WTC11 (cell line): Measurements from ENCODE around the gene VWC2. TPM values are rescaled to one million over a fixed set of nuclear protein-coding genes. Genes with fewer than 3 reads are reported as not detected.

ENCODE experiments used
- ATAC-seq: fragments of 200-7000 bp; cut with Tn5 transposase; 2 replicates; pipeline ENCODE4 v1.10.0; 2021; ENCODE audit warnings: mild to moderate bottlenecking, moderate library complexity
- CTCF ChIA-PET: fragments of 300-600 bp; sonication (Branson Sonifier 250); formaldehyde crosslinking; loops from one replicate; lab custom pipeline; 2021; ENCODE audit warnings: antibody characterized with exemption; lab: Charles Lee
- POLR2A ChIA-PET: fragments of 350-600 bp; sonication (Branson Sonifier 250); formaldehyde crosslinking; loops from one replicate; lab custom pipeline; 2021; ENCODE audit warnings: antibody characterized with exemption; lab: Charles Lee
- DNase-seq: peaks from one replicate; pipeline ENCODE4 v3.0.0; 2021; ENCODE audit warnings: low spot score
- H3K27ac Mint-ChIP-seq: 2 replicates; pipeline ENCODE4 v1.8.0; 2021; ENCODE audit warnings: mixed read lengths
- H3K27me3 Mint-ChIP-seq: 2 replicates; pipeline ENCODE4 v1.8.0; 2021; ENCODE audit warnings: low read depth, mild to moderate bottlenecking, moderate library complexity, mixed read lengths
- H3K36me3 Mint-ChIP-seq: 2 replicates; pipeline ENCODE4 v1.8.0; 2021; ENCODE audit warnings: mixed read lengths
- H3K4me1 Mint-ChIP-seq: 2 replicates; pipeline ENCODE4 v1.8.0; 2022; ENCODE audit warnings: mixed read lengths
- H3K4me3 Mint-ChIP-seq: 2 replicates; pipeline ENCODE4 v1.8.0; 2021; ENCODE audit warnings: mild to moderate bottlenecking, moderate library complexity, mixed read lengths
- H3K9me3 Mint-ChIP-seq: 2 replicates; pipeline ENCODE4 v1.8.0; 2021; ENCODE audit warnings: mixed read lengths
- CBFB ChIP-seq: sonication (generic); formaldehyde crosslinking; IDR thresholded peaks from 2 replicates; pipeline ENCODE4 v1.8.1; 2022; ENCODE audit warnings: mild to moderate bottlenecking, low read depth, missing genetic modification reagents
- ETV6 ChIP-seq: sonication (generic); formaldehyde crosslinking; IDR thresholded peaks from 2 replicates; pipeline ENCODE4 v1.8.1; 2022; ENCODE audit warnings: mild to moderate bottlenecking, missing genetic modification reagents
- FOXJ3 ChIP-seq: sonication (generic); formaldehyde crosslinking; IDR thresholded peaks from 2 replicates; pipeline ENCODE4 v1.9.0; 2021; ENCODE audit warnings: missing genetic modification reagents, mild to moderate bottlenecking, borderline replicate concordance
- FOXK1 ChIP-seq: sonication (generic); formaldehyde crosslinking; IDR thresholded peaks from 2 replicates; pipeline ENCODE4 v1.8.0; 2022; ENCODE audit warnings: mild to moderate bottlenecking, moderate library complexity, missing genetic modification reagents
- KAT7 ChIP-seq: sonication (generic); formaldehyde crosslinking; IDR thresholded peaks from 2 replicates; pipeline ENCODE4 v1.8.1; 2023; ENCODE audit warnings: missing genetic modification reagents, mild to moderate bottlenecking, borderline replicate concordance
- SMAD3 ChIP-seq: sonication (generic); formaldehyde crosslinking; IDR thresholded peaks from 2 replicates; pipeline ENCODE4 v1.8.0; 2022; ENCODE audit warnings: missing genetic modification reagents, mild to moderate bottlenecking, borderline replicate concordance
- SOX15 ChIP-seq: fragments of 250-450 bp; sonication (Bioruptor Pico); IDR thresholded peaks from 2 replicates; pipeline ENCODE4 v1.9.0; 2021; ENCODE audit warnings: mild to moderate bottlenecking
- TP53 ChIP-seq: sonication (generic); formaldehyde crosslinking; IDR thresholded peaks from 2 replicates; pipeline ENCODE4 v1.8.1; 2023; ENCODE audit warnings: mild to moderate bottlenecking, missing genetic modification reagents
- ZNF219 ChIP-seq: sonication (generic); formaldehyde crosslinking; IDR thresholded peaks from 2 replicates; pipeline ENCODE4 v1.8.0; 2023; ENCODE audit warnings: missing genetic modification reagents, mild to moderate bottlenecking, borderline replicate concordance
- ZNF232 ChIP-seq: sonication (generic); formaldehyde crosslinking; IDR thresholded peaks from 2 replicates; pipeline ENCODE4 v1.8.0; 2022; ENCODE audit warnings: mild to moderate bottlenecking, missing genetic modification reagents
- ZNF396 ChIP-seq: fragments of 250-450 bp; sonication (Bioruptor Pico); IDR thresholded peaks from 2 replicates; pipeline ENCODE4 v1.8.0; 2021; ENCODE audit warnings: mild to moderate bottlenecking, moderate library complexity, borderline replicate concordance
- ZNF416 ChIP-seq: fragments of 250-450 bp; sonication (Bioruptor Pico); IDR thresholded peaks from 2 replicates; pipeline ENCODE4 v1.9.0; 2021; ENCODE audit warnings: mild to moderate bottlenecking, inconsistent platforms
- total RNA-seq: library from RNA; stranded (reverse); gene quantifications from 3 replicates; pipeline ENCODE4 v1.2.3, GENCODE V29; 2021
- TF ChIP-seq, protein P1 (sequence below): sonication (generic); formaldehyde crosslinking; conservative IDR thresholded peaks from 2 replicates; pipeline ENCODE4 v1.8.1; 2023; ENCODE audit warnings: mild to moderate bottlenecking, low read depth, missing genetic modification reagents, moderate library complexity
- TF ChIP-seq, protein P2 (sequence below): fragments of 250-450 bp; sonication (Bioruptor Pico); IDR thresholded peaks from 2 replicates; pipeline ENCODE4 v1.9.0; 2021; ENCODE audit warnings: mild to moderate bottlenecking, borderline replicate concordance
- TF ChIP-seq, protein P3 (sequence below): sonication (generic); formaldehyde crosslinking; IDR thresholded peaks from 2 replicates; pipeline ENCODE4 v1.8.1; 2022; ENCODE audit warnings: low read depth, missing genetic modification reagents, borderline replicate concordance
- TF ChIP-seq, protein P4 (sequence below): fragments of 200-600 bp; IDR thresholded peaks from 2 replicates; pipeline ENCODE4 v1.8.0; 2022; ENCODE audit warnings: antibody characterized with exemption
- TF ChIP-seq, protein P5 (sequence below): sonication (generic); formaldehyde crosslinking; IDR thresholded peaks from 2 replicates; pipeline ENCODE4 v1.8.1; 2022; ENCODE audit warnings: mild to moderate bottlenecking, missing genetic modification reagents, moderate library complexity, borderline replicate concordance
- TF ChIP-seq, protein P6 (sequence below): sonication (generic); formaldehyde crosslinking; IDR thresholded peaks from 2 replicates; pipeline ENCODE4 v1.8.0; 2022; ENCODE audit warnings: mild to moderate bottlenecking, missing genetic modification reagents
- TF ChIP-seq, protein P7 (sequence below): sonication (generic); formaldehyde crosslinking; IDR thresholded peaks from 2 replicates; pipeline ENCODE4 v1.8.0; 2023; ENCODE audit warnings: missing genetic modification reagents

Gene VWC2
- total RNA-seq, 1 experiment from 2014 or later: 0.79 TPM

DNA sequence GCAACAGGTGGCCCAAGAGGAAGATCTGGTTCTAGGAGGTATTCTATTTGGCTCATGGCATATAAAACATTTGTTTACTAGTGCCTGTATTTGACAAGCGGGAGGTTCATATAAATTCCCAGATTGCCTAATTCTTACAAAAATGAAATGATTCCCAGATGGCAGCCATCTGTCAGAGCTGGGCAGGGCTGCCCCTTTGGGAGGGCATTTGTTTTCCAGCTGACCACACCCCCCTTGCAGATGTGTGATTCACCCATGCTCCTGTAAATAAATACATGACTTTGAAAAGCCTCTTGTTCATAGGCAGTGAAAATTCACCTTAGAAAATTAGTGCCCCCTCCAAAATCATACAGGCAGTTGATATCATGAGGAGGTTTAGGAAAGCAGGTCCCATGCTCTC lies 8.6 kb downstream of the VWC2 start (continued):
- TF ChIP-seq, protein P1, sequence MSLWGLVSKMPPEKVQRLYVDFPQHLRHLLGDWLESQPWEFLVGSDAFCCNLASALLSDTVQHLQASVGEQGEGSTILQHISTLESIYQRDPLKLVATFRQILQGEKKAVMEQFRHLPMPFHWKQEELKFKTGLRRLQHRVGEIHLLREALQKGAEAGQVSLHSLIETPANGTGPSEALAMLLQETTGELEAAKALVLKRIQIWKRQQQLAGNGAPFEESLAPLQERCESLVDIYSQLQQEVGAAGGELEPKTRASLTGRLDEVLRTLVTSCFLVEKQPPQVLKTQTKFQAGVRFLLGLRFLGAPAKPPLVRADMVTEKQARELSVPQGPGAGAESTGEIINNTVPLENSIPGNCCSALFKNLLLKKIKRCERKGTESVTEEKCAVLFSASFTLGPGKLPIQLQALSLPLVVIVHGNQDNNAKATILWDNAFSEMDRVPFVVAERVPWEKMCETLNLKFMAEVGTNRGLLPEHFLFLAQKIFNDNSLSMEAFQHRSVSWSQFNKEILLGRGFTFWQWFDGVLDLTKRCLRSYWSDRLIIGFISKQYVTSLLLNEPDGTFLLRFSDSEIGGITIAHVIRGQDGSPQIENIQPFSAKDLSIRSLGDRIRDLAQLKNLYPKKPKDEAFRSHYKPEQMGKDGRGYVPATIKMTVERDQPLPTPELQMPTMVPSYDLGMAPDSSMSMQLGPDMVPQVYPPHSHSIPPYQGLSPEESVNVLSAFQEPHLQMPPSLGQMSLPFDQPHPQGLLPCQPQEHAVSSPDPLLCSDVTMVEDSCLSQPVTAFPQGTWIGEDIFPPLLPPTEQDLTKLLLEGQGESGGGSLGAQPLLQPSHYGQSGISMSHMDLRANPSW (CRISPR knock-in tag): no peak
- TF ChIP-seq, protein P2, sequence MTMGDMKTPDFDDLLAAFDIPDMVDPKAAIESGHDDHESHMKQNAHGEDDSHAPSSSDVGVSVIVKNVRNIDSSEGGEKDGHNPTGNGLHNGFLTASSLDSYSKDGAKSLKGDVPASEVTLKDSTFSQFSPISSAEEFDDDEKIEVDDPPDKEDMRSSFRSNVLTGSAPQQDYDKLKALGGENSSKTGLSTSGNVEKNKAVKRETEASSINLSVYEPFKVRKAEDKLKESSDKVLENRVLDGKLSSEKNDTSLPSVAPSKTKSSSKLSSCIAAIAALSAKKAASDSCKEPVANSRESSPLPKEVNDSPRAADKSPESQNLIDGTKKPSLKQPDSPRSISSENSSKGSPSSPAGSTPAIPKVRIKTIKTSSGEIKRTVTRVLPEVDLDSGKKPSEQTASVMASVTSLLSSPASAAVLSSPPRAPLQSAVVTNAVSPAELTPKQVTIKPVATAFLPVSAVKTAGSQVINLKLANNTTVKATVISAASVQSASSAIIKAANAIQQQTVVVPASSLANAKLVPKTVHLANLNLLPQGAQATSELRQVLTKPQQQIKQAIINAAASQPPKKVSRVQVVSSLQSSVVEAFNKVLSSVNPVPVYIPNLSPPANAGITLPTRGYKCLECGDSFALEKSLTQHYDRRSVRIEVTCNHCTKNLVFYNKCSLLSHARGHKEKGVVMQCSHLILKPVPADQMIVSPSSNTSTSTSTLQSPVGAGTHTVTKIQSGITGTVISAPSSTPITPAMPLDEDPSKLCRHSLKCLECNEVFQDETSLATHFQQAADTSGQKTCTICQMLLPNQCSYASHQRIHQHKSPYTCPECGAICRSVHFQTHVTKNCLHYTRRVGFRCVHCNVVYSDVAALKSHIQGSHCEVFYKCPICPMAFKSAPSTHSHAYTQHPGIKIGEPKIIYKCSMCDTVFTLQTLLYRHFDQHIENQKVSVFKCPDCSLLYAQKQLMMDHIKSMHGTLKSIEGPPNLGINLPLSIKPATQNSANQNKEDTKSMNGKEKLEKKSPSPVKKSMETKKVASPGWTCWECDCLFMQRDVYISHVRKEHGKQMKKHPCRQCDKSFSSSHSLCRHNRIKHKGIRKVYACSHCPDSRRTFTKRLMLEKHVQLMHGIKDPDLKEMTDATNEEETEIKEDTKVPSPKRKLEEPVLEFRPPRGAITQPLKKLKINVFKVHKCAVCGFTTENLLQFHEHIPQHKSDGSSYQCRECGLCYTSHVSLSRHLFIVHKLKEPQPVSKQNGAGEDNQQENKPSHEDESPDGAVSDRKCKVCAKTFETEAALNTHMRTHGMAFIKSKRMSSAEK (CRISPR knock-in tag): no peak
- TF ChIP-seq CBFB (no peak), TP53 (no peak)
- TF ChIP-seq, protein P3, sequence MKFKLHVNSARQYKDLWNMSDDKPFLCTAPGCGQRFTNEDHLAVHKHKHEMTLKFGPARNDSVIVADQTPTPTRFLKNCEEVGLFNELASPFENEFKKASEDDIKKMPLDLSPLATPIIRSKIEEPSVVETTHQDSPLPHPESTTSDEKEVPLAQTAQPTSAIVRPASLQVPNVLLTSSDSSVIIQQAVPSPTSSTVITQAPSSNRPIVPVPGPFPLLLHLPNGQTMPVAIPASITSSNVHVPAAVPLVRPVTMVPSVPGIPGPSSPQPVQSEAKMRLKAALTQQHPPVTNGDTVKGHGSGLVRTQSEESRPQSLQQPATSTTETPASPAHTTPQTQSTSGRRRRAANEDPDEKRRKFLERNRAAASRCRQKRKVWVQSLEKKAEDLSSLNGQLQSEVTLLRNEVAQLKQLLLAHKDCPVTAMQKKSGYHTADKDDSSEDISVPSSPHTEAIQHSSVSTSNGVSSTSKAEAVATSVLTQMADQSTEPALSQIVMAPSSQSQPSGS (CRISPR knock-in tag): no peak

DNA sequence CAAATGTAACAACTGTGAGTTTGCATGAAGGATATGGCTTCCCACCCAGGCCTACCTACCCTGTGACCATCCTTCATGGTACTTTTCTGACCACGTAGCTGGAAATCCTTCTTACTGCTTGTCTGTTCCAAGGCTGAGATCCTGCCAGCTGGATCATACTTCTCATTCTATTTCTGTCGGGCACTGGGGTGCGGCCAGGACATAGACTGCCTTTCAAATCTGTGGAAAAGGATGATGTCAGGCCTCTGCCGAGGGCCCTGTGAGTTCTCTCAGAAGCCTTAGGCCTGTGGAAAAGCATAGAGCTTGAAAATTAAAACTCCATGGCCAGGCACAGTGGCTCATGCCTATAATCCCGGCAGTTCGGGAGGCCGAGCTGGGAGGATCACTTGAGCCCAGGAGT lies 10.0 kb downstream of the VWC2 start:
- no peak overlapping the region for H3K27ac Mint-ChIP-seq
- H3K4me1 Mint-ChIP-seq: peaks cover 7% of the 10 kb centered on the region
- ChIA-PET POLR2A (no interaction called here), CTCF (no interaction called here)
- no peak overlapping the region for H3K4me3 Mint-ChIP-seq
- peaks cover 33% of the 10 kb centered on the region for H3K9me3 Mint-ChIP-seq
- DNase-seq: no peak
- H3K27me3 Mint-ChIP-seq: 0 out of 2 replicates have a peak, but pooled peaks cover 3% of the 10 kb centered on the region
- ATAC-seq: no peak
- peaks cover 16% of the 10 kb centered on the region; the same call in 1 of the 2 replicates for H3K36me3 Mint-ChIP-seq
- no peak for TF ChIP-seq FOXJ3
- TF ChIP-seq, protein P1 (CRISPR knock-in tag): no peak
- no peak for TF ChIP-seq ZNF219 (CRISPR knock-in tag)
- TF ChIP-seq, protein P4, sequence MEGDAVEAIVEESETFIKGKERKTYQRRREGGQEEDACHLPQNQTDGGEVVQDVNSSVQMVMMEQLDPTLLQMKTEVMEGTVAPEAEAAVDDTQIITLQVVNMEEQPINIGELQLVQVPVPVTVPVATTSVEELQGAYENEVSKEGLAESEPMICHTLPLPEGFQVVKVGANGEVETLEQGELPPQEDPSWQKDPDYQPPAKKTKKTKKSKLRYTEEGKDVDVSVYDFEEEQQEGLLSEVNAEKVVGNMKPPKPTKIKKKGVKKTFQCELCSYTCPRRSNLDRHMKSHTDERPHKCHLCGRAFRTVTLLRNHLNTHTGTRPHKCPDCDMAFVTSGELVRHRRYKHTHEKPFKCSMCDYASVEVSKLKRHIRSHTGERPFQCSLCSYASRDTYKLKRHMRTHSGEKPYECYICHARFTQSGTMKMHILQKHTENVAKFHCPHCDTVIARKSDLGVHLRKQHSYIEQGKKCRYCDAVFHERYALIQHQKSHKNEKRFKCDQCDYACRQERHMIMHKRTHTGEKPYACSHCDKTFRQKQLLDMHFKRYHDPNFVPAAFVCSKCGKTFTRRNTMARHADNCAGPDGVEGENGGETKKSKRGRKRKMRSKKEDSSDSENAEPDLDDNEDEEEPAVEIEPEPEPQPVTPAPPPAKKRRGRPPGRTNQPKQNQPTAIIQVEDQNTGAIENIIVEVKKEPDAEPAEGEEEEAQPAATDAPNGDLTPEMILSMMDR: no peak
- no peak for TF ChIP-seq ZNF396 (CRISPR knock-in tag)
- no peak for TF ChIP-seq ZNF232 (CRISPR knock-in tag)
- TF ChIP-seq FOXK1 (CRISPR knock-in tag): no peak
- TF ChIP-seq, protein P5, sequence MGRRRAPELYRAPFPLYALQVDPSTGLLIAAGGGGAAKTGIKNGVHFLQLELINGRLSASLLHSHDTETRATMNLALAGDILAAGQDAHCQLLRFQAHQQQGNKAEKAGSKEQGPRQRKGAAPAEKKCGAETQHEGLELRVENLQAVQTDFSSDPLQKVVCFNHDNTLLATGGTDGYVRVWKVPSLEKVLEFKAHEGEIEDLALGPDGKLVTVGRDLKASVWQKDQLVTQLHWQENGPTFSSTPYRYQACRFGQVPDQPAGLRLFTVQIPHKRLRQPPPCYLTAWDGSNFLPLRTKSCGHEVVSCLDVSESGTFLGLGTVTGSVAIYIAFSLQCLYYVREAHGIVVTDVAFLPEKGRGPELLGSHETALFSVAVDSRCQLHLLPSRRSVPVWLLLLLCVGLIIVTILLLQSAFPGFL: no peak
- TF ChIP-seq ETV6 (CRISPR knock-in tag): no peak
- TF ChIP-seq CBFB: no peak
- TF ChIP-seq, protein P6, sequence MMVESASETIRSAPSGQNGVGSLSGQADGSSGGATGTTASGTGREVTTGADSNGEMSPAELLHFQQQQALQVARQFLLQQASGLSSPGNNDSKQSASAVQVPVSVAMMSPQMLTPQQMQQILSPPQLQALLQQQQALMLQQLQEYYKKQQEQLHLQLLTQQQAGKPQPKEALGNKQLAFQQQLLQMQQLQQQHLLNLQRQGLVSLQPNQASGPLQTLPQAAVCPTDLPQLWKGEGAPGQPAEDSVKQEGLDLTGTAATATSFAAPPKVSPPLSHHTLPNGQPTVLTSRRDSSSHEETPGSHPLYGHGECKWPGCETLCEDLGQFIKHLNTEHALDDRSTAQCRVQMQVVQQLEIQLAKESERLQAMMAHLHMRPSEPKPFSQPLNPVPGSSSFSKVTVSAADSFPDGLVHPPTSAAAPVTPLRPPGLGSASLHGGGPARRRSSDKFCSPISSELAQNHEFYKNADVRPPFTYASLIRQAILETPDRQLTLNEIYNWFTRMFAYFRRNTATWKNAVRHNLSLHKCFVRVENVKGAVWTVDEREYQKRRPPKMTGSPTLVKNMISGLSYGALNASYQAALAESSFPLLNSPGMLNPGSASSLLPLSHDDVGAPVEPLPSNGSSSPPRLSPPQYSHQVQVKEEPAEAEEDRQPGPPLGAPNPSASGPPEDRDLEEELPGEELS (CRISPR knock-in tag): no peak
- TF ChIP-seq ZNF416 (CRISPR knock-in tag): no peak
- TF ChIP-seq SOX15 (CRISPR knock-in tag): no peak
- no peak for TF ChIP-seq KAT7 (CRISPR knock-in tag)
- TF ChIP-seq, protein P7, sequence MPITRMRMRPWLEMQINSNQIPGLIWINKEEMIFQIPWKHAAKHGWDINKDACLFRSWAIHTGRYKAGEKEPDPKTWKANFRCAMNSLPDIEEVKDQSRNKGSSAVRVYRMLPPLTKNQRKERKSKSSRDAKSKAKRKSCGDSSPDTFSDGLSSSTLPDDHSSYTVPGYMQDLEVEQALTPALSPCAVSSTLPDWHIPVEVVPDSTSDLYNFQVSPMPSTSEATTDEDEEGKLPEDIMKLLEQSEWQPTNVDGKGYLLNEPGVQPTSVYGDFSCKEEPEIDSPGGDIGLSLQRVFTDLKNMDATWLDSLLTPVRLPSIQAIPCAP: no peak
- no peak for TF ChIP-seq SMAD3 (CRISPR knock-in tag)
